Activated CD4-positive, alpha-beta memory T cell treated with anti-CD3 and anti-CD28 coated beads for 36 hours (primary cell): Measurements from ENCODE around the gene NCAN. TPM values are rescaled to one million over a fixed set of nuclear protein-coding genes. Genes with fewer than 3 reads are reported as not detected.

Source experiments
- CTCF ChIA-PET: fragments of 350-600 bp; sonication (Branson Sonifier 250); formaldehyde crosslinking; loops from one replicate; lab custom pipeline; 2021; ENCODE audit warnings: antibody characterized with exemption, inconsistent platforms; lab: Charles Lee
- POLR2A ChIA-PET: fragments of 350-600 bp; sonication (Branson Sonifier 250); formaldehyde crosslinking; loops from one replicate; lab custom pipeline; 2021; ENCODE audit warnings: antibody characterized with exemption; lab: Charles Lee
- DNase-seq: peaks from one replicate; pipeline ENCODE4 v3.0.0-alpha.2; 2020
- H3K27ac Mint-ChIP-seq: one replicate; pipeline ENCODE4 v1.8.0; 2021; ENCODE audit warnings: mixed read lengths
- H3K27me3 Mint-ChIP-seq: one replicate; pipeline ENCODE4 v1.8.0; 2021; ENCODE audit warnings: mixed read lengths
- H3K36me3 Mint-ChIP-seq: one replicate; pipeline ENCODE4 v1.8.0; 2021; ENCODE audit warnings: mixed read lengths
- H3K4me1 Mint-ChIP-seq: one replicate; pipeline ENCODE4 v1.8.0; 2021; ENCODE audit warnings: low read depth, mixed read lengths
- H3K4me3 Mint-ChIP-seq: one replicate; pipeline ENCODE4 v1.8.0; 2021; ENCODE audit warnings: mild to moderate bottlenecking, mixed read lengths
- H3K9me3 Mint-ChIP-seq: one replicate; pipeline ENCODE4 v1.8.0; 2021; ENCODE audit warnings: mixed read lengths
- intact Hi-C: fragments of 100-400 bp; cut with micrococcal nuclease; formaldehyde crosslinking; loops from one replicate; pipeline ENCODE4 v1.15.1; 2023
- total RNA-seq, 2 experiments: library from RNA; stranded (reverse); gene quantifications; one replicate each; pipeline ENCODE4 v1.2.3, GENCODE V29; 2021

Gene NCAN
- total RNA-seq, 2 experiments from 2014 or later: 0.05 to 0.07 TPM

DNA sequence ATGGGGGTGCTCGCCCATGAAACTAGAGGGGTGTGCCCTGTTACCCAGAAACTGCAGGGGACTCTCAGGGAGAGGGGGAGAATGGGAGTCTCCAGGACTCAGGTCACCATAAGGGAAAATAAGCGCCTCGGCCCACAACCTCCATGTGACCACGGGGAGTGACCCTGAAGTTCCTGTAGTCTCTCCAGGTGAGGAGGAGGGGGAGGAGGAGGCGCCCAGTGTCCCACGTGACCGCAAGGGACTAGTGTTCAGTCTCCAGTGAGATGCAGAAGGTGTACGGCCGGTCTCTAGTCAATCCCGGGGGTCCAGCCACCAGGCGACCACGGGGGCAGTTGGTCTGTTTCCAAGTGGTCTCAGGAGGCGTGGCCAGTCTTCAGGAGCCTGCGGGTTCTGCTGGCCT, 45.4 kb downstream of the NCAN start:
- Mint-ChIP-seq H3K36me3 (no peaks in the 10 kb centered on the region), H3K4me3 (no peak overlapping the region), H3K4me1 (peaks cover 9% of the 10 kb centered on the region), H3K9me3 (no peaks in the 10 kb centered on the region), H3K27me3 (peaks cover 40% of the 10 kb centered on the region), H3K27ac (no peak overlapping the region)
- intact Hi-C loops: no loop called here
- POLR2A ChIA-PET: no interaction called here
- CTCF ChIA-PET: no interaction called here
- no peak for DNase-seq

GRCh38 chr19:19257836-19258588, 46.3 kb downstream of the NCAN start:
- ChIA-PET POLR2A (no interaction called here), CTCF (interaction anchor here (1.4 kb wide), 1 partner anchor 296 kb away, joined by 3 read pairs; no protein-coding TSS in a partner anchor)
- intact Hi-C loops: no loop called here
- no peak for DNase-seq
- no peaks in the 10 kb centered on the region for H3K9me3 Mint-ChIP-seq
- no peak overlapping the region for H3K27ac Mint-ChIP-seq
- H3K4me1 Mint-ChIP-seq: peaks cover 9% of the 10 kb centered on the region
- H3K4me3 Mint-ChIP-seq: no peak overlapping the region
- H3K27me3 Mint-ChIP-seq: peaks cover 44% of the 10 kb centered on the region
- H3K36me3 Mint-ChIP-seq: no peaks in the 10 kb centered on the region

GRCh38 chr19:19258589-19259338, 47.0 kb downstream of the NCAN start:
- Mint-ChIP-seq H3K4me3 (no peak overlapping the region), H3K27me3 (peaks cover 46% of the 10 kb centered on the region), H3K4me1 (peaks cover 9% of the 10 kb centered on the region), H3K36me3 (no peaks in the 10 kb centered on the region), H3K27ac (no peak overlapping the region), H3K9me3 (no peaks in the 10 kb centered on the region)
- DNase-seq: no peak
- CTCF ChIA-PET: interaction anchor here (1.4 kb wide), 2 partner anchors 84 to 295 kb away, joined by 3 read pairs; no protein-coding TSS in a partner anchor
- intact Hi-C loops: no loop called here
- POLR2A ChIA-PET: no interaction called here

DNA sequence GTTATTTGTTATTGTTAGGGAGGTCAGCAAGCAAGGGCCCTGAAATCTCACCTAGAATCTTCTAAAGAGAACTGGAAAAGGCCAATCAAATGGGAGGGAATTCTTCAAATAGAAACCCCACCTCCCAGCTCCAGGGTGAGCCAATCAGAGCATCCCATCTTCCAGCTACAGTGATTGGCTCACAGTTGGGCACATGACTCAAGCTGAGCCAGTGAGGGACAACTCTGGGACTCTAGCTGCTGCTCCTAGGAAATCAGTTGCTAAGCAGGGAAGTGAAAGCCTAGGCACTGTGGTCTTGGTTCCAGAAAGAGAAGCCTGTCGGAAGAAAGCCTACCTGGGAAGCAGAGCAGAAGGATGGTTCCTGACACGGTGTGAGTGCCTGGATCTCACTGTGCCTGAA, 48.0 kb downstream of the NCAN start:
- no peak overlapping the region for H3K4me3 Mint-ChIP-seq
- intact Hi-C loops: no loop called here
- H3K9me3 Mint-ChIP-seq: no peaks in the 10 kb centered on the region
- ChIA-PET CTCF (interaction anchor here (1.4 kb wide), 2 partner anchors 85 to 294 kb away, joined by 3 read pairs; no protein-coding TSS in a partner anchor), POLR2A (no interaction called here)
- H3K27me3 Mint-ChIP-seq: peaks cover 46% of the 10 kb centered on the region
- peaks cover 9% of the 10 kb centered on the region for H3K4me1 Mint-ChIP-seq
- no peak overlapping the region for H3K27ac Mint-ChIP-seq
- no peak for DNase-seq
- H3K36me3 Mint-ChIP-seq: no peaks in the 10 kb centered on the region

DNA sequence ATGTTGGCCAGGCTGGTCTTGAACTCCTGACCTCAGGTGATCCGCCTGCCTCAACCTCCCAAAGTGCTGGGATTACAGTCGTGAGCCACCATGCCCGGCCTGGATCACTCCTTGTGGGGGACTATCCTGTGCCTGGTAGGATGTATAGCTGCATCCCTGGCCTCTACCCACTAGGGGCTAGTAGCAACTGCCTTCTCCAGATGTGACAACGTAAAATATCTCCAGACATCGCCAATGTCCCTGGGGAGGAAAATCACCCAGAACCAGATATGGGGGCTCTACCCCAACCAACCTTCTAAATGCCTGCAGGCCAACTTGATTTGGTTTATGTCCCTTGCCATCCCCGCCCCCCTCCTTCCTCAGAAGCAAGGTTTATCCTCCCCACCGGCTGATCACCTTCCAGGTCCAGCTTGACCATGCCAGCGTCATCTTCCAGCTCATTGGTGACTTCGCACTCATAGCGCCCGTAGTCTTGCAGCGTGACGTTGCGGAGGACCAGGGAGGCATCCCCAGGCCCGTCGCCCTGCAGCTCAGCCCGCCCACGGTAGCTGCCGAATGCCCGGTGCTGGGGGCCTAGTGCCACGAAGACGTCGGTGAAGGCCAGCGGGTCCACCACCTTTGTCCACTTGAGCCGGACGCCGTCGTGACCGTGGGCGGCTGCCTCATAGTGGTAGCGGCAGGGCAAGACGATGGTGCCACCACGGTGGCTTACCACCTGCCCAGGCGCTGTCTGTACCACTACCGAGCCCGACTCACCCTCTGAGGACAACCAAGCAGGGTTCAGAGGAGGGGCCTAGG, 48.9 kb downstream of the NCAN start:
- H3K4me1 Mint-ChIP-seq: peaks cover 9% of the 10 kb centered on the region
- POLR2A ChIA-PET: no interaction called here
- intact Hi-C loops: no loop called here
- H3K27ac Mint-ChIP-seq: no peak overlapping the region
- no peaks in the 10 kb centered on the region for H3K9me3 Mint-ChIP-seq
- CTCF ChIA-PET: no interaction called here
- H3K36me3 Mint-ChIP-seq: no peaks in the 10 kb centered on the region
- no peak overlapping the region for H3K4me3 Mint-ChIP-seq
- peaks cover 44% of the 10 kb centered on the region for H3K27me3 Mint-ChIP-seq
- DNase-seq: no peak

DNA sequence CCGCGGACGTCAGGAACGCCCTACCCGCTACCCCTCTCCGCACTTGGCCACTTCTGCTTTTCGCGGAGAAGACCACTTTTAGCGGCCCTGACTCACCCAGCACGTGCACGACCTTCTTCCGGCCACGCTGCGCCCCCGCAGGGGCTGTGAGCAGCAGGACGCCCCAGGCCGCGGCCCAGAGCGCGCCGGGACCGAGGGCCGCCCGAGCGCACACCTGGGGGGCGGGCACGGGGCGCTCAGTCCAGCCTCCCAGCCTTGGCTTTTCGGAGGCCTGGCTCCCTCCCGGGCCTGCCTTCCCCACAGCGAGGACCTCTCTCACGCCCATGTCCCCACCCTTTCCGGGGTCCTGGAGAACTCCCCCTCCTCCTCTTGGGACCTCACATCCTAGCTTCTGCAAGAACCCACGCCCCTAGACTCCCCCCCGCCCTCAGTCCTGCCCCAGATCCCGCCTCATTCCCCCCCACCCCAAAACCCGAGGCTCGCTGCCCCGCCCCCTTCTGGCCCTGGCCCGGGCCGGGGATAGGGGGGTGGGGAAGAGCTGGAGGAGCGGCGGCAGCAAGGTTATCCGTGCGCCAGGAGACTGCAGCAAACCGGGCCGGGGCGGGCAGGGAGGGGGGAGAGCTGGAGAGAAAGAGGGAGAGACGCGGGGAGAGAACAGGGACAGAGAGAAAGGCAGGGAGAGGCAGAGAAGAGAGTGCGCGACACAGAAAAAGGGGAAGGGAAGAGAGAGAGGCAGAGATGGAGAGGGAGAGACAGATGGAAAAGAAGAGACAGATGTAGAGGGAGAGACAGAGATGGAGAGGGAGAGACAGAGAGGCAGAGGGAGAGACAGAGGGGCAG, 49.8 kb downstream of the NCAN start:
- peaks cover 41% of the 10 kb centered on the region for H3K27me3 Mint-ChIP-seq
- no peak overlapping the region for H3K4me3 Mint-ChIP-seq
- H3K9me3 Mint-ChIP-seq: no peaks in the 10 kb centered on the region
- CTCF ChIA-PET: no interaction called here
- no peaks in the 10 kb centered on the region for H3K36me3 Mint-ChIP-seq
- no peak for DNase-seq
- peaks cover 9% of the 10 kb centered on the region for H3K4me1 Mint-ChIP-seq
- POLR2A ChIA-PET: no interaction called here
- intact Hi-C loops: no loop called here
- H3K27ac Mint-ChIP-seq: no peak overlapping the region

GRCh38 chr19:19262190-19263057, 50.7 kb downstream of the NCAN start:
- CTCF ChIA-PET: no interaction called here
- Mint-ChIP-seq H3K4me3 (no peak overlapping the region), H3K4me1 (peaks cover 9% of the 10 kb centered on the region), H3K27me3 (peaks cover 33% of the 10 kb centered on the region), H3K36me3 (no peaks in the 10 kb centered on the region), H3K27ac (no peak overlapping the region), H3K9me3 (no peaks in the 10 kb centered on the region)
- POLR2A ChIA-PET: no interaction called here
- intact Hi-C loops: no loop called here
- no peak for DNase-seq

DNA sequence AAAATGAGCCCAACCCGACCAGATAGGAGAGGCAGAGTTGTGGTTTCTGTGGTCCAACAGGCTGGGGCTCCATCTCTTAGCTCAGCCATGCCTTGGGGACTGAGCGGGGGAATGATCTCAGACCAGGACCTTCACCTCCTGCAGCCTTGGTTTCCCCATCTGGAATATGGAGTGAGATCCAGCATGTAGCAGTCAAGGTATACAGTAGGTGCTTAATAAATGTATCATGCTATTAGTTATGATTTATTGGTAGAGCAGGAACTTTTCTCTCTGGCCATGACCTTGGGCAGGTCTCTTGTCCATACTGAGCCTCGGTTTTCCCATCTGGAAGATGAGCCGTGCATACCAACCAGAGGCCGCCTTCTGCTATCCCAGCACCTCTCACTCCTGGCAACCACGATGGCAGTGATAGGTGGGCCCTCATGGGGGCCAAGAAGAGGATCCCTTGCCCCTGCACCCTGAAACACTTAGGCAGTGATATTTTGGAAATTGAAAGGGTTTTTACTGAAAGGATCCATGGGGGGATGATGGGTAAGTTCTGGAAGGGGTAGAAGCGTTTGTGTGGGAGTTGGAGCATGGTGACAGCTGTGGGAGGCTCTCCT, 52.2 kb downstream of the NCAN start:
- ChIA-PET CTCF (no interaction called here), POLR2A (no interaction called here)
- no peaks in the 10 kb centered on the region for H3K9me3 Mint-ChIP-seq
- H3K27me3 Mint-ChIP-seq: peaks cover 31% of the 10 kb centered on the region
- intact Hi-C loops: no loop called here
- no peak for DNase-seq
- H3K4me3 Mint-ChIP-seq: no peak overlapping the region
- H3K4me1 Mint-ChIP-seq: peaks cover 9% of the 10 kb centered on the region
- no peaks in the 10 kb centered on the region for H3K36me3 Mint-ChIP-seq
- H3K27ac Mint-ChIP-seq: no peak overlapping the region

DNA sequence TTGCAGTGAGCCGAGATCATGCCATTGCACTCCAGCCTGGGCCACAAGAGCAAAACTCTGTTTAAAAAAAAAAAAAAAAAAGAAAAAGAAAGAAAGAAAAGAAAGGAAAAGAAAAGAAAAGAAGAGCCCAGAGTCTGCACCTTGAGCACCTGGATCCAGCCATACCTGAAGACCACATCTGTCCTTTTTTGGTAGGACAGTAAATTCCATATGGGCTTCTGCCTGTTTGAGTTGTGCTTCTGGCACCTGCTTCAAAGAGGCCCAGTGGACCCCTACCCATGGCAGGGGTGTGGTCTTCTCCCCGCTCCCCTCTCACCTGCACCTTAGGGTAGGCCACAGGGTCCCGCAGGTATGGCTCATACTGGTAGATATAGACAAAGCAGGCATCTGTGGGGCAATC, 55.5 kb downstream of the NCAN start:
- no peak for DNase-seq
- no peaks in the 10 kb centered on the region for H3K36me3 Mint-ChIP-seq
- H3K4me1 Mint-ChIP-seq: no peaks in the 10 kb centered on the region
- CTCF ChIA-PET: interaction anchor here (0.7 kb wide), 1 partner anchor 762 kb away, joined by 5 read pairs; no protein-coding TSS in a partner anchor
- POLR2A ChIA-PET: no interaction called here
- H3K9me3 Mint-ChIP-seq: no peaks in the 10 kb centered on the region
- no peak overlapping the region for H3K27ac Mint-ChIP-seq
- H3K27me3 Mint-ChIP-seq: peaks cover 7% of the 10 kb centered on the region
- intact Hi-C loops: no loop called here
- no peak overlapping the region for H3K4me3 Mint-ChIP-seq

GRCh38 chr19:19268453-19269385, 57.0 kb downstream of the NCAN start:
- DNase-seq: no peak
- no peaks in the 10 kb centered on the region for H3K36me3 Mint-ChIP-seq
- no peak overlapping the region for H3K4me3 Mint-ChIP-seq
- no peak overlapping the region for H3K27ac Mint-ChIP-seq
- H3K27me3 Mint-ChIP-seq: peaks cover 3% of the 10 kb centered on the region
- ChIA-PET CTCF (no interaction called here), POLR2A (no interaction called here)
- no peaks in the 10 kb centered on the region for H3K9me3 Mint-ChIP-seq
- intact Hi-C loops: no loop called here
- H3K4me1 Mint-ChIP-seq: peaks cover 5% of the 10 kb centered on the region
